Endothelial cell of umbilical vein (primary cell): ENCODE data around the gene SLC25A33. TPM values are rescaled to one million over a fixed set of nuclear protein-coding genes. Genes with fewer than 3 reads are reported as not detected.

Experiments
- BruUV-seq: library from RNA; stranded (reverse); fragments of 400-500 nt; replicated peaks from 2 replicates; lab custom pipeline; 2021; lab: Mats Ljungman, UMichigan
- CTCF ChIA-PET: fragments of 300-600, 350-600 bp; sonication (Branson Sonifier 250); formaldehyde crosslinking; loops from one replicate; lab custom pipeline; 2021; ENCODE audit warnings: antibody characterized with exemption, inconsistent platforms; lab: Charles Lee
- POLR2A ChIA-PET: fragments of 300-600, 350-600 bp; sonication (Branson Sonifier 250); formaldehyde crosslinking; loops from one replicate; lab custom pipeline; 2021; ENCODE audit warnings: antibody characterized with exemption, inconsistent platforms; lab: Charles Lee
- DNase-seq: peaks from one replicate; pipeline ENCODE4 v3.0.0-alpha.2; 2011; ENCODE audit warnings: low read depth, low spot score
- FAIRE-seq: peaks from 2 replicates; lab custom pipeline; 2011; peaks lifted over from hg19 to GRCh38; lab: Jason Lieb, UNC
- H2AFZ ChIP-seq: 2 replicates; pipeline ENCODE4 v1.6.0; 2012; ENCODE audit warnings: low read depth, low read length, control low read depth, inconsistent platforms
- H3K27ac ChIP-seq: 2 replicates; pipeline ENCODE4 v1.5.1; 2011; ENCODE audit warnings: low read depth, mild to moderate bottlenecking, control low read depth, low read length, moderate library complexity; ENCODE audit not compliant: insufficient read depth
- H3K27me3 ChIP-seq, 2 experiments: 2 replicates each; pipeline versions ENCODE4 v1.6.0 to v1.6.1; 2011; ENCODE audit warnings: low read length in 2 of 2, mixed read lengths in 1 of 2; ENCODE audit not compliant: control insufficient read depth in 2 of 2, insufficient read depth in 2 of 2
- H3K36me3 ChIP-seq, 2 experiments: 2 replicates in 1 of 2; 3 replicates in 1 of 2; pipeline ENCODE4 v1.5.1; 2011; ENCODE audit warnings: low read length in 2 of 2, mild to moderate bottlenecking in 1 of 2, moderate library complexity in 1 of 2; ENCODE audit not compliant: control insufficient read depth in 2 of 2, insufficient read depth in 2 of 2; ENCODE audit errors: extremely low read depth in 1 of 2
- H3K4me1 ChIP-seq: 3 replicates; pipeline ENCODE4 v1.5.1; 2011; ENCODE audit warnings: mild to moderate bottlenecking, low read length; ENCODE audit not compliant: control insufficient read depth, insufficient read depth; ENCODE audit errors: extremely low read depth
- H3K4me2 ChIP-seq: 2 replicates; pipeline ENCODE4 v1.6.1; 2011; ENCODE audit warnings: low read length, control low read depth, mixed read lengths; ENCODE audit not compliant: insufficient read depth
- H3K4me3 ChIP-seq, 3 experiments: fragments of 200-600 bp in 1 of 3; sonication (generic), shearing (Covaris generic) in 1 of 3; replicated peaks in 1 of 3; 2 replicates each; pipeline ENCODE4 v1.5.1; 2011 to 2016; ENCODE audit warnings: control low read depth in 3 of 3, low read length in 3 of 3, mild to moderate bottlenecking in 2 of 3, inconsistent platforms in 1 of 3, low read depth in 1 of 3, moderate library complexity in 1 of 3; ENCODE audit not compliant: insufficient read depth in 1 of 3
- H3K79me2 ChIP-seq: 2 replicates; pipeline ENCODE4 v1.6.0; 2012; ENCODE audit warnings: low read length, inconsistent platforms; ENCODE audit not compliant: control insufficient read depth, insufficient read depth
- H3K9ac ChIP-seq: replicated peaks from 2 replicates; pipeline ENCODE3; 2011; ENCODE audit warnings: low read length, control low read depth; ENCODE audit not compliant: insufficient read depth; ENCODE audit errors: extremely low read depth
- H3K9me1 ChIP-seq: replicated peaks from 3 replicates; pipeline ENCODE4 v1.6.0; 2011; ENCODE audit warnings: mild to moderate bottlenecking, low read length; ENCODE audit not compliant: control insufficient read depth, insufficient read depth; ENCODE audit errors: extremely low read depth
- H3K9me3 ChIP-seq: replicated peaks from 2 replicates; pipeline ENCODE4 v1.5.1; 2012; ENCODE audit warnings: low read length, inconsistent platforms; ENCODE audit not compliant: control insufficient read depth, insufficient read depth
- H4K20me1 ChIP-seq: replicated peaks from 2 replicates; pipeline ENCODE3; 2011; ENCODE audit warnings: mild to moderate bottlenecking, low read length; ENCODE audit not compliant: control insufficient read depth, insufficient read depth; ENCODE audit errors: extremely low read depth
- CTCF ChIP-seq, 2 donors: IDR thresholded peaks; 1 replicate in 1 of 2; 2 replicates in 1 of 2; pipeline ENCODE4 v1.5.1; 2011; ENCODE audit warnings: low read length in 2 of 2, mild to moderate bottlenecking in 2 of 2, moderate library complexity in 2 of 2, control low read depth in 1 of 2, inconsistent platforms in 1 of 2, low read depth in 1 of 2; ENCODE audit not compliant: insufficient read depth in 1 of 2; ENCODE audit errors: extremely low read depth in 1 of 2
- FOS ChIP-seq: IDR thresholded peaks from 2 replicates; pipeline ENCODE4 v1.6.1; 2011; ENCODE audit warnings: mild to moderate bottlenecking, low read length, moderate library complexity, borderline replicate concordance; ENCODE audit not compliant: insufficient read depth
- JUN ChIP-seq: IDR thresholded peaks from 2 replicates; pipeline ENCODE4 v1.6.1; 2011; ENCODE audit warnings: borderline replicate concordance, low read depth; ENCODE audit not compliant: insufficient read length, insufficient read depth
- MYC ChIP-seq: IDR thresholded peaks from one replicate; pipeline ENCODE4 v1.6.1; 2011; ENCODE audit warnings: mild to moderate bottlenecking, low read depth, low read length
- POLR2A ChIP-seq: IDR thresholded peaks from 2 replicates; pipeline ENCODE4 v1.6.1; 2012; ENCODE audit warnings: low read depth, mild to moderate bottlenecking, control low read depth, low read length
- dilution Hi-C: fragments of 300-500 bp; cut with MboI; formaldehyde crosslinking; loops from one replicate; pipeline ENCODE4 v1.15.0; 2019; ENCODE audit warnings: low sequenced_read_pairs; ENCODE audit not compliant: extremely low pct_ligation_motif_present
- intact Hi-C: fragments of 100-400 bp; cut with micrococcal nuclease; formaldehyde crosslinking; loops from one replicate; pipeline ENCODE4 v1.10.0; 2022
- polyA plus RNA-seq, 4 experiments: library from polyadenylated mRNA; depleted of rRNA in 3 of 4; stranded (reverse) in 3 of 4; unstranded in 1 of 4; fragments of >200 nt; gene quantifications; 2 replicates each; pipeline versions ENCODE4 v1.2.1 to v1.2.3, GENCODE V29; 2011 to 2012; ENCODE audit warnings: missing spikeins in 1 of 4
- total RNA-seq: library from RNA; stranded (reverse); gene quantifications from 2 replicates; pipeline ENCODE4 v1.2.3, GENCODE V29; 2021

Gene SLC25A33
- total and polyA plus RNA-seq, 2 donors (not counting 3 experiments of a cell fraction or from before 2014, with no cell fraction given) = 3.8 to 6.6 TPM

DNA sequence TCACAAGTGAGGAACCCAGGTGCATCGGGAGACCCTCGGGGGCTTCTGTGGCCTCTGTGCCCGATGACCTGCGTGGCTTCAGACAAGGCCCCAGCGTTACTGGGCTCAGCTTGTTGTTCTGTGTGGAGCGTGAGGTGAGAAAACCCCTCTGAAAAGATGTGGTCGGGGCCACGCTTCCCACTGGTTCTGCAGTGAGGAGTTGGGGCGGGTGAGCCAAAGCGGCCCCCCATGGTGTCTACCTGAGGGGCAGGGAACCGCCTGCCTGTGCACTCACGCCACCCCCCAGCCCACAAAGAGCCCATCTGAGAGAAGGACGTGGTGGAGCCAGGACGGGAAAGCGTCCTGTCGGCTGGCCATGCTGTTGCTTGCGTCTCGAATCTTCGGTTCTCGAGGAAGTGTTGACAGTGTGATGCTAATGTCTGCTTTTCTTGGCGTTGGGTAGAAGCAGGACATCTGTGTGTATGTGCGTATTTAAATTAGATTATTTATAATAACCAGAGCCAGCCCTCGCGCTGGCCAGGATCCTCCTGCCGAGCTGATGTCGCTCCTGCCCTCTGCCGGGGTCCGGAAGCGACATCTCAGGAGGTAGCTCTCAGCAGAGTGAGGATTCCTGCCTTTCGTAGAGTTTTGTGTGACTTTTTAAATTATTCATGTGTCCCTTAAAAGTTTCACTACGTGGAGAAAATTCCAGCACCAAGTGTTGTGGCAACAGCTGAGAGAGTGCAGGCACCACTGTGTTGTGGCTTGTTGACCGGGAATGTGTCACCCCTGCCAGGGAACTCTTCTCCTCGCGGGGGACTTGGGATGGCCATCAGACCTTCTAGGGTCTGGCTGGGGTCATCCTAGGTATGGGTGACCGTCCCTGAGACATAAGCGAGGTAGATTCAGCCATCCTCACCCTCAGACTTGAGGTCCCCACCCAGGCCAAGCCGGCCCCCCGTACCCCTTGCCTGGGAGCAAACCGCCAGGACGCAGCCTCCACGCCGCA lies 64.8 kb downstream of the SLC25A33 start:
- dilution Hi-C loops = no loop called here

More for the DNA sequence above, 64.8 kb downstream of the SLC25A33 start:
- Histone ChIP-seq H3K79me2 (no peaks in the 10 kb centered on the region), H3K4me2 (no peak overlapping the region), H3K4me3 (no peak overlapping the region), H4K20me1 (no peaks in the 10 kb centered on the region), H2AFZ (no peak overlapping the region), H3K27me3 (no peaks in the 10 kb centered on the region), H3K9ac (no peak overlapping the region), H3K36me3 (peaks cover 0 to 24% of the 10 kb centered on the region in 2 experiments), H3K4me1 (no peaks in the 10 kb centered on the region), H3K9me3 (no peaks in the 10 kb centered on the region), H3K9me1 (no peaks in the 10 kb centered on the region), H3K27ac (no peak overlapping the region)
- no peak for TF ChIP-seq POLR2A
- TF ChIP-seq CTCF (IDR thresholded peaks at IDR 0.05; ENCODE audit: extremely low read depth in 1 of 2, insufficient read depth in 1 of 2, low read depth in 1 of 2, low read length in 2 of 2) = no peak
- TF ChIP-seq JUN = no peak
- TF ChIP-seq MYC = no peak
- no peak for TF ChIP-seq FOS
- ChIA-PET CTCF (no interaction called here), POLR2A (no interaction called here)
- intact Hi-C loops = no loop called here
- no peak for DNase-seq
- no TSS peak for BruUV-seq
- no peak for FAIRE-seq
